MM.1S (cell line): ENCODE data around the gene PARP1.

Experiments
- DNase-seq: peaks from one replicate; pipeline ENCODE4 v3.0.0-alpha.2; 2015
- H2AFZ ChIP-seq: fragments of 300-600 bp; sonication (generic); 2 replicates; pipeline ENCODE4 v1.6.0; 2016; ENCODE audit warnings: antibody characterized with exemption, low read length
- H3F3A ChIP-seq: fragments of 300-600 bp; sonication (generic); 2 replicates; pipeline ENCODE4 v1.6.1; 2016; ENCODE audit warnings: mild to moderate bottlenecking, antibody characterized with exemption, low read length, moderate library complexity, mixed read lengths; ENCODE audit not compliant: insufficient read depth
- H3K27ac ChIP-seq: fragments of 300-600 bp; sonication (generic); 2 replicates; pipeline ENCODE4 v1.5.1; 2016; ENCODE audit warnings: mild to moderate bottlenecking, low read length
- H3K27me3 ChIP-seq: fragments of 300-600 bp; sonication (generic); replicated peaks from 2 replicates; pipeline ENCODE4 v1.6.0; 2016; ENCODE audit warnings: low read length; ENCODE audit not compliant: insufficient read depth
- H3K36me3 ChIP-seq: fragments of 300-600 bp; sonication (generic); replicated peaks from 2 replicates; pipeline ENCODE4 v1.6.1; 2016; ENCODE audit warnings: mild to moderate bottlenecking, low read length, mixed read lengths; ENCODE audit not compliant: insufficient read depth
- H3K4me1 ChIP-seq: fragments of 300-600 bp; sonication (generic); 2 replicates; pipeline ENCODE4 v1.6.1; 2016; ENCODE audit warnings: low read length, mixed read lengths
- H3K4me2 ChIP-seq: fragments of 300-600 bp; sonication (generic); 2 replicates; pipeline ENCODE4 v1.6.0; 2016; ENCODE audit warnings: low read depth, low read length
- H3K4me3 ChIP-seq: fragments of 300-600 bp; sonication (generic); 2 replicates; pipeline ENCODE4 v1.5.1; 2016; ENCODE audit warnings: low read length, mixed read lengths
- H3K79me2 ChIP-seq: fragments of 300-600 bp; sonication (generic); 2 replicates; pipeline ENCODE4 v1.6.1; 2016; ENCODE audit warnings: mixed run types, low read length, mixed read lengths
- H3K9ac ChIP-seq: fragments of 300-600 bp; sonication (generic); 2 replicates; pipeline ENCODE4 v1.6.1; 2016; ENCODE audit warnings: low read length, mixed read lengths
- H3K9me2 ChIP-seq: fragments of 300-600 bp; sonication (generic); replicated peaks from 2 replicates; pipeline ENCODE4 v1.6.1; 2016; ENCODE audit warnings: mild to moderate bottlenecking, low read length, mixed read lengths; ENCODE audit not compliant: insufficient read depth
- H3K9me3 ChIP-seq: fragments of 300-600 bp; sonication (generic); replicated peaks from 2 replicates; pipeline ENCODE4 v1.6.1; 2016; ENCODE audit warnings: mild to moderate bottlenecking, low read length, mixed read lengths; ENCODE audit not compliant: insufficient read depth
- H4K20me1 ChIP-seq: fragments of 300-600 bp; sonication (generic); 2 replicates; pipeline ENCODE4 v1.6.1; 2016; ENCODE audit warnings: mild to moderate bottlenecking, low read length, moderate library complexity, mixed read lengths; ENCODE audit not compliant: insufficient read depth
- EZH2 ChIP-seq: fragments of 300-600 bp; sonication (generic); optimal IDR thresholded peaks from 2 replicates; pipeline ENCODE3; 2017; ENCODE audit warnings: low read depth, mild to moderate bottlenecking, antibody characterized with exemption, low read length, mixed read lengths
- EZH2phosphoT487 ChIP-seq: fragments of 300-600 bp; sonication (generic); IDR thresholded peaks from 2 replicates; pipeline ENCODE4 v1.6.1; 2018; ENCODE audit warnings: antibody characterized with exemption, low read length
- TF ChIP-seq, protein P1 (sequence below): fragments of 300-600 bp; sonication (generic); IDR thresholded peaks from 2 replicates; pipeline ENCODE4 v1.5.1; 2016; ENCODE audit warnings: antibody characterized with exemption, low read length, mixed read lengths

PARP1 gene

DNA sequence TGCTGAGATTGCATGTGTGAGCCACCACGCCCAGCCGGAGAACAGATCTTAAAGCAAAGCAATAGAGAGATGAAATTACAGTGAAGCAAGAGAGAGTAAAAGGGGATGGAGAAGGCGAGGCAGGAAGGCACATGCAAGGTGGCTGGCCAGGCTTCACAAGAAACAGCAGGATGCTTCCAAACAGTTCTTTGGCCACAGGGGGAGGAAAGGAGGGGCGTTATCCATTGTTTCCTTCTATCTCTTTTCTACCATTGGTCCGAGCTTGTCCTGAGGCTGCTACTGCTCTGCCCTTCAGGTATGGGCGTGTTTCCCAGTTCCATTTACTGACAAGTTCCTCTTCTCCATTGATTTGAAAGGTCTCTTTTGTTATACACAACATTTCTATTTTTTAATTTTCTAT, 33.7 kb upstream of the PARP1 start:
- Histone ChIP-seq H3K4me1 (peaks cover 25% of the 10 kb centered on the region), H3K36me3 (no peaks in the 10 kb centered on the region)

DNA sequence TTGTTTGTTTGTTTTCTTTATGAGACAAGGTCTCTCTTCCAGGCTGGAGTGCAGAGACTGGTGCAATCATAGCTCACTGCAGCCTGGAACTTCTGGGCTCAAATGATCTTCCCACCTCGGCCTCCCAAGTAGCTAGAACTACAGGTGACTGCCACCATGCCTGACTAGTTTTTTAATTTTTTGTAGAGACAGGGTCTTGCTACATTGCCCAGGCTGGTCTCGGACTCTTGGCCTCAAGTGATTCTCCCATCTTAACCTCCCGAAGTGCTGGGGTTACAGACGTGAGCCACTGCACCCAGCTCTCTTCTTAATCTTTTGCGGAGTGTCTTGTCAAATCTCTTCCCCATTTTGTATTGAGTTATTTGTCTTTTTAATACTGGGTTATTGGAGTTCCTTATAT, 32.6 kb upstream of the PARP1 start:
- Histone ChIP-seq H3K4me1 (peaks cover 19% of the 10 kb centered on the region), H3K79me2 (no peaks in the 10 kb centered on the region), H3K9ac (no peak overlapping the region), H3K9me2 (no peaks in the 10 kb centered on the region), H3K36me3 (no peaks in the 10 kb centered on the region), H2AFZ (no peak overlapping the region), H3K27me3 (no peaks in the 10 kb centered on the region), H3K4me3 (no peak overlapping the region), H4K20me1 (no peaks in the 10 kb centered on the region), H3K4me2 (no peak overlapping the region), H3K9me3 (no peaks in the 10 kb centered on the region), H3F3A (peaks cover 16% of the 10 kb centered on the region), H3K27ac (no peak overlapping the region)
- DNase-seq = no peak
- TF ChIP-seq EZH2 = no peak
- TF ChIP-seq, protein P1, sequence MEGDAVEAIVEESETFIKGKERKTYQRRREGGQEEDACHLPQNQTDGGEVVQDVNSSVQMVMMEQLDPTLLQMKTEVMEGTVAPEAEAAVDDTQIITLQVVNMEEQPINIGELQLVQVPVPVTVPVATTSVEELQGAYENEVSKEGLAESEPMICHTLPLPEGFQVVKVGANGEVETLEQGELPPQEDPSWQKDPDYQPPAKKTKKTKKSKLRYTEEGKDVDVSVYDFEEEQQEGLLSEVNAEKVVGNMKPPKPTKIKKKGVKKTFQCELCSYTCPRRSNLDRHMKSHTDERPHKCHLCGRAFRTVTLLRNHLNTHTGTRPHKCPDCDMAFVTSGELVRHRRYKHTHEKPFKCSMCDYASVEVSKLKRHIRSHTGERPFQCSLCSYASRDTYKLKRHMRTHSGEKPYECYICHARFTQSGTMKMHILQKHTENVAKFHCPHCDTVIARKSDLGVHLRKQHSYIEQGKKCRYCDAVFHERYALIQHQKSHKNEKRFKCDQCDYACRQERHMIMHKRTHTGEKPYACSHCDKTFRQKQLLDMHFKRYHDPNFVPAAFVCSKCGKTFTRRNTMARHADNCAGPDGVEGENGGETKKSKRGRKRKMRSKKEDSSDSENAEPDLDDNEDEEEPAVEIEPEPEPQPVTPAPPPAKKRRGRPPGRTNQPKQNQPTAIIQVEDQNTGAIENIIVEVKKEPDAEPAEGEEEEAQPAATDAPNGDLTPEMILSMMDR = no peak
- no peak for TF ChIP-seq EZH2phosphoT487

More for the DNA sequence above, 33.7 kb upstream of the PARP1 start:
- Histone ChIP-seq H3K9me2 (no peaks in the 10 kb centered on the region), H3K9ac (no peak overlapping the region), H3K27me3 (no peaks in the 10 kb centered on the region), H3F3A (peaks cover 22% of the 10 kb centered on the region), H2AFZ (no peak overlapping the region), H3K27ac (no peak overlapping the region), H3K4me2 (no peak overlapping the region), H3K9me3 (no peaks in the 10 kb centered on the region), H3K79me2 (no peaks in the 10 kb centered on the region), H3K4me3 (no peak overlapping the region), H4K20me1 (no peaks in the 10 kb centered on the region)
- no peak for DNase-seq
- no peak for TF ChIP-seq EZH2

DNA sequence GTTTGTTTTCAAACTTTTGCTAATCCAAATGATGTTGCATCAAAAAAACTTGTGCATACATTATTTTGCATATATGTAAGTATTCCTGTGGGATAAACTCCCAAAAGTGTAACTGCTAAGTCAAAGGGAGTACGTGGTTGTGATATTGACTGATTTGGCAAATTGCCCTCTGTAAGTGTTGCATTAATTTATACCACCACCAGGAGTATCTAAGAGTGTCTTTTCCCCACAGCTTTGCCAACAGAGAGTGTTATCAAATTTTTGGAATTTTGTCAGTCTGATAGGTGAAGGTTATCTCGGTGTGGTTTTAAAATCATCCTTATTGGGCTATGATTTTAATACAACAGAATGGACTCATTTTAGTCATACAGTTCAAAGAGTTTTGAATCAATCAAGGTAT, 30.1 kb upstream of the PARP1 start:
- H3K9me2 ChIP-seq = no peaks in the 10 kb centered on the region
- H3K4me1 ChIP-seq = no peaks in the 10 kb centered on the region
- no peaks in the 10 kb centered on the region for H3F3A ChIP-seq
- H3K9me3 ChIP-seq = no peaks in the 10 kb centered on the region
- TF ChIP-seq EZH2phosphoT487 = no peak
- TF ChIP-seq, protein P1 = peak; percentile 38
- no peaks in the 10 kb centered on the region for H3K79me2 ChIP-seq
- no peaks in the 10 kb centered on the region for H3K27me3 ChIP-seq
- no peaks in the 10 kb centered on the region for H3K36me3 ChIP-seq
- no peak overlapping the region for H3K4me3 ChIP-seq
- H4K20me1 ChIP-seq = no peaks in the 10 kb centered on the region
- peak; percentile 16 for DNase-seq
- no peak overlapping the region for H2AFZ ChIP-seq
- H3K9ac ChIP-seq = no peak overlapping the region
- no peak overlapping the region for H3K4me2 ChIP-seq
- H3K27ac ChIP-seq = no peak overlapping the region

DNA sequence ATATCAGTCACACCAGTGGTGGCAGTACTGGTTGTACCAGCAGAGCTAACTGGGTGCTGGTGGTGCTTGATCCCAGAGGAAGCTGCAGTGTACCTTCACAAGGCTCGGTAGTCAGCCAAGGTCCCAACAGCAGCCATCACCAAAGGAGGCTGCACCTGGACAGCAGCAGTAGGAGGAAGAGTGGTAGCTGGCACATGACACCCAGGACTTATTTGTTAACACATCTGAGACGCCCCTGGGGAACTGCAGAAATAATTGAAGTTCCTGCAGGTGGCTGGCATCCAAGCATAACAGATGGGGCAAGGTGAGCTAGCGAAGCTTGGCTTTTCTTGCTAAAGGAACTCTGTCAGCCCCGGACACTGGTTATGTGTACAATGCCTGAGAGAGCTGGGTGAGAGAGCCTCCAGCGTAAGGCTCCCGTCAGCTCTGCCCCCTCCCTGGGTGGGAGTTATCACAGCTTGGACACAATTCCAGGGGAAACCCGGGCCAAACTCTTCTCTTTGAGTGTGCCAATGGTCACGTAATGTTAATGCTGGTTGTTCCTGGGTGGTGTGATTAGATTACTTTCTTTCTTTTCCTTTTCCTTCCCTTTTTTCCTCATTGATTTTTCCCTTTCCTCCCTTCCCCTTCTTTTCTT, 29.1 kb upstream of the PARP1 start:
- Histone ChIP-seq H3K4me3 (no peak overlapping the region), H3K4me2 (no peak overlapping the region), H3K9ac (no peak overlapping the region), H2AFZ (no peak overlapping the region), H3K79me2 (no peaks in the 10 kb centered on the region), H3K36me3 (no peaks in the 10 kb centered on the region), H3K27me3 (no peaks in the 10 kb centered on the region), H3F3A (no peaks in the 10 kb centered on the region), H3K27ac (no peak overlapping the region), H3K9me3 (no peaks in the 10 kb centered on the region), H4K20me1 (no peaks in the 10 kb centered on the region), H3K9me2 (no peaks in the 10 kb centered on the region), H3K4me1 (no peaks in the 10 kb centered on the region)
- no peak for TF ChIP-seq EZH2phosphoT487
- DNase-seq = no peak
